Cardiac muscle cell (in vitro differentiated cells and primary cell): ENCODE results near the gene SMG7. TPM values are rescaled to one million over a fixed set of nuclear protein-coding genes. Genes with fewer than 3 reads are reported as not detected.
A peak's percentile ranks its signal among the peaks of the same experiment; 100 is the strongest.

ENCODE experiments used
- DNase-seq, 2 donors: peaks; one replicate each; pipeline versions ENCODE4 v3.0.0 to v3.0.0-alpha.2; 2010 to 2017; ENCODE audit warnings: low read depth in 1 of 2, low spot score in 1 of 2
- H3K27ac ChIP-seq: fragments of 200-600 bp; sonication (generic); 2 replicates; pipeline ENCODE4 v1.5.1; 2016
- H3K27me3 ChIP-seq: fragments of 200-600 bp; sonication (generic); 2 replicates; pipeline ENCODE4 v1.6.0; 2016; ENCODE audit warnings: control low read depth
- H3K36me3 ChIP-seq: fragments of 200-600 bp; sonication (generic); 2 replicates; pipeline ENCODE4 v1.5.1; 2016; ENCODE audit warnings: control low read depth
- H3K4me1 ChIP-seq: fragments of 200-600 bp; sonication (generic); 2 replicates; pipeline ENCODE4 v1.8.1; 2017; ENCODE audit warnings: low read depth, mild to moderate bottlenecking, mixed run types
- H3K4me3 ChIP-seq: fragments of 200-600 bp; sonication (generic); 2 replicates; pipeline ENCODE4 v1.5.1; 2016; ENCODE audit warnings: mild to moderate bottlenecking
- H3K9me3 ChIP-seq: fragments of 200-600 bp; sonication (generic); 2 replicates; pipeline ENCODE4 v1.5.1; 2017; ENCODE audit warnings: low read depth, mild to moderate bottlenecking, control low read depth
- CTCF ChIP-seq: IDR thresholded peaks from 2 replicates; pipeline ENCODE4 v1.5.1; 2012; ENCODE audit warnings: low read depth, mild to moderate bottlenecking, low read length
- polyA plus RNA-seq: library from polyadenylated mRNA; unstranded; fragments of >200 nt; fragmentation: Nextera tagmentation; extraction: Ambion mirVana; gene quantifications from 2 replicates; pipeline ENCODE4 v1.2.1, GENCODE V29; 2016
- total RNA-seq: library from RNA; depleted of rRNA; stranded (reverse); fragments of >200 nt; gene quantifications from 2 replicates; pipeline ENCODE4 v1.2.3, GENCODE V29; 2016

SMG7 gene
- total and polyA plus RNA-seq, 2 experiments from 2014 or later: 30.9 to 38.8 TPM

- H3K27me3 ChIP-seq: no peaks in the 10 kb centered on the region
- H3K4me1 ChIP-seq: peaks cover 5% of the 10 kb centered on the region
- peak in 1 of 2 donors; percentile 52 for DNase-seq
- peaks cover 29% of the 10 kb centered on the region for H3K36me3 ChIP-seq
- no peaks in the 10 kb centered on the region for H3K9me3 ChIP-seq
- no peak for TF ChIP-seq CTCF
- no peak overlapping the region for H3K4me3 ChIP-seq
- no peak overlapping the region for H3K27ac ChIP-seq
Measured at GRCh38 chr1:183515002-183515689, 42.8 kb downstream of the SMG7 start.

DNA sequence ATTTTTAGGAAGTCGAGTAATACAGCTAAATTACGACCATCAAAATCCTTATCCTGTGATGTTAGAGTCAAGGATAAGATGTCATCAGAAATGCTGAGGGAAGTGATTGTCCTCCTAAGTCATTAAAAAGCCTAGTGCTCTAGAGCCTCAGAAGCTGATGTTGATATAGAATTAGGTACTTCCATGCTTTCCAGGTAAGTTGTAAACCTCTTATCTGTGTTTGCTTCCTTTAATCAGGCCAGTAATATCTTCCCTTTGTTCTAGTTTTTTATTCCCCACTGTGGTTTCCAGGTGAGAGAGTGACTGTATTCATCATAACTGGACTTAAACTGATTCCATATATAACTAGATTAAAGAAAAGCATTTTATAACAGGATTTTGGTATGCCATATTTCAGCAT lies 44.4 kb downstream of the SMG7 start:
- peaks cover 40% of the 10 kb centered on the region for H3K36me3 ChIP-seq
- peaks cover 5% of the 10 kb centered on the region for H3K4me1 ChIP-seq
- H3K4me3 ChIP-seq: no peak overlapping the region
- no peaks in the 10 kb centered on the region for H3K9me3 ChIP-seq
- no peak overlapping the region for H3K27ac ChIP-seq
- no peak for DNase-seq
- no peaks in the 10 kb centered on the region for H3K27me3 ChIP-seq
- no peak for TF ChIP-seq CTCF

DNA sequence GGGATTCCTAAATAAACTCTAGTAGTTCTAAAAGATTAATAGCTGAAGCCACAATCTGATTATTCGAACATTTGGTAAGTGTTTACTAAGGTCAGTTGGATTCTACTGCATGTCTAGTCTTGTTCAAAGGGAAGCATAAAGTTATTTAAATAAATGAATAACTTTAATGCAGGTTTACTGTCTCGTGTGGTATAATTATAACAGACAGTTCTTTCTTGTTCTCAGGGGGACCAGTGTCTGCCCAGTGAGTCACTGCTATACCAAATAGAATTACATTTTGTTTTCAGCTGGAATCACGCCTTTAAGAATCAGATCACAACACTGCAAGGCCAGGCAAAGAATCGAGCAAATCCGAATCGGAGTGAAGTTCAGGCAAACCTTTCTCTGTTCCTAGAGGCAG lies 45.1 kb downstream of the SMG7 start:
- DNase-seq: no peak
- no peak overlapping the region for H3K4me3 ChIP-seq
- H3K9me3 ChIP-seq: no peaks in the 10 kb centered on the region
- H3K36me3 ChIP-seq: peaks cover 40% of the 10 kb centered on the region
- no peaks in the 10 kb centered on the region for H3K27me3 ChIP-seq
- no peak overlapping the region for H3K27ac ChIP-seq
- TF ChIP-seq CTCF: no peak
- H3K4me1 ChIP-seq: peaks cover 3% of the 10 kb centered on the region

- H3K27ac ChIP-seq: no peak overlapping the region
- no peaks in the 10 kb centered on the region for H3K4me1 ChIP-seq
- TF ChIP-seq CTCF: no peak
- H3K36me3 ChIP-seq: peaks cover 40% of the 10 kb centered on the region
- H3K27me3 ChIP-seq: no peaks in the 10 kb centered on the region
- no peaks in the 10 kb centered on the region for H3K9me3 ChIP-seq
- no peak overlapping the region for H3K4me3 ChIP-seq
- DNase-seq: no peak
Measured at GRCh38 chr1:183520379-183520778, 48.1 kb downstream of the SMG7 start.

- Histone ChIP-seq H3K9me3 (no peaks in the 10 kb centered on the region), H3K4me3 (no peak overlapping the region), H3K27ac (no peak overlapping the region), H3K27me3 (no peaks in the 10 kb centered on the region), H3K36me3 (peaks cover 41% of the 10 kb centered on the region), H3K4me1 (no peaks in the 10 kb centered on the region)
- DNase-seq: no peak
- no peak for TF ChIP-seq CTCF
Measured at GRCh38 chr1:183522104-183522503, 49.8 kb downstream of the SMG7 start.
